H1 (cell line): ENCODE results near the gene SLC25A22. TPM values are rescaled to one million over a fixed set of nuclear protein-coding genes. Genes with fewer than 3 reads are reported as not detected.

Source experiments
- ASH2L ChIP-seq: fragments of 200-600, 300-600 bp; sonication (generic); IDR thresholded peaks from one replicate; pipeline ENCODE4 v1.7.1; 2017; ENCODE audit warnings: low read length
- BCL11A ChIP-seq, 2 experiments: IDR thresholded peaks; one replicate each; pipeline ENCODE4 v1.6.1; 2011; ENCODE audit warnings: low read depth in 2 of 2, low read length in 2 of 2, mild to moderate bottlenecking in 2 of 2
- CHD1 ChIP-seq: IDR thresholded peaks from 2 replicates; pipeline ENCODE4 v1.6.1; 2012; ENCODE audit warnings: low read depth, low read length, improper control_type of control experiment
- CHD2 ChIP-seq: IDR thresholded peaks from 2 replicates; pipeline ENCODE4 v1.6.1; 2012; ENCODE audit warnings: low read length, improper control_type of control experiment
- POLR2A ChIP-seq, 2 experiments: IDR thresholded peaks; 1 replicate in 1 of 2; 2 replicates in 1 of 2; pipeline ENCODE4 v1.6.1; 2011; ENCODE audit warnings: low read depth in 2 of 2, low read length in 2 of 2, mild to moderate bottlenecking in 2 of 2; ENCODE audit errors: control extremely low read depth in 1 of 2
- RBBP5 ChIP-seq: IDR thresholded peaks from 2 replicates; pipeline ENCODE4 v1.7.1; 2012; ENCODE audit warnings: low read depth, mild to moderate bottlenecking, inconsistent platforms, low read length, moderate library complexity, borderline replicate concordance
- SUZ12 ChIP-seq: fragments of 200-600 bp; sonication (generic); IDR thresholded peaks from 2 replicates; pipeline ENCODE4 v1.6.1; 2012; ENCODE audit warnings: mild to moderate bottlenecking, inconsistent platforms, low read length, moderate library complexity, mixed read lengths
- TAF1 ChIP-seq: IDR thresholded peaks from 2 replicates; pipeline ENCODE4 v1.6.1; 2011; ENCODE audit warnings: mild to moderate bottlenecking, low read depth, low read length
- TAF7 ChIP-seq: optimal IDR thresholded peaks from 2 replicates; pipeline ENCODE3; 2011; ENCODE audit warnings: low read depth, mild to moderate bottlenecking, inconsistent platforms, low read length, moderate library complexity, borderline replicate concordance
- ZNF274 ChIP-seq: IDR thresholded peaks from 2 replicates; pipeline ENCODE4 v1.7.0; 2012; ENCODE audit warnings: low read length, borderline replicate concordance; ENCODE audit errors: extremely low read depth
- polyA plus RNA-seq, 7 experiments: library from polyadenylated mRNA; depleted of rRNA in 3 of 7; stranded (reverse) in 5 of 7; unstranded in 2 of 7; fragments of >200 nt in 5 of 7; fragments of 200-250 nt in 2 of 7; gene quantifications; 1 replicate in 5 of 7; 2 replicates in 1 of 7; 4 replicates in 1 of 7; pipeline versions ENCODE4 v1.2.1 to v1.2.3, GENCODE V29; 2011 to 2013; ENCODE audit warnings: missing spikeins in 2 of 7, mixed read lengths in 2 of 7
- total RNA-seq: library from RNA; stranded (reverse); fragmentation: NEBNext Ultra II Directional; extraction: Animal tissue kit (Norgen Biotek cat#: 25700); gene quantifications from 2 replicates; pipeline ENCODE4 v1.2.1, GENCODE V29; 2021
- TF ChIP-seq, protein P1 (sequence below): fragments of 300-600 bp; sonication (generic); IDR thresholded peaks from 2 replicates; pipeline ENCODE4 v1.7.1; 2012; ENCODE audit warnings: low read length, moderate library complexity, mild to moderate bottlenecking, inconsistent platforms; ENCODE audit not compliant: insufficient replicate concordance

SLC25A22 gene
- total and polyA plus RNA-seq, 2 of the 8 experiments (the other 6 are each of a cell fraction or from before 2014, with no cell fraction given) = 31.5 to 48.0 TPM

- TF ChIP-seq, protein P1, sequence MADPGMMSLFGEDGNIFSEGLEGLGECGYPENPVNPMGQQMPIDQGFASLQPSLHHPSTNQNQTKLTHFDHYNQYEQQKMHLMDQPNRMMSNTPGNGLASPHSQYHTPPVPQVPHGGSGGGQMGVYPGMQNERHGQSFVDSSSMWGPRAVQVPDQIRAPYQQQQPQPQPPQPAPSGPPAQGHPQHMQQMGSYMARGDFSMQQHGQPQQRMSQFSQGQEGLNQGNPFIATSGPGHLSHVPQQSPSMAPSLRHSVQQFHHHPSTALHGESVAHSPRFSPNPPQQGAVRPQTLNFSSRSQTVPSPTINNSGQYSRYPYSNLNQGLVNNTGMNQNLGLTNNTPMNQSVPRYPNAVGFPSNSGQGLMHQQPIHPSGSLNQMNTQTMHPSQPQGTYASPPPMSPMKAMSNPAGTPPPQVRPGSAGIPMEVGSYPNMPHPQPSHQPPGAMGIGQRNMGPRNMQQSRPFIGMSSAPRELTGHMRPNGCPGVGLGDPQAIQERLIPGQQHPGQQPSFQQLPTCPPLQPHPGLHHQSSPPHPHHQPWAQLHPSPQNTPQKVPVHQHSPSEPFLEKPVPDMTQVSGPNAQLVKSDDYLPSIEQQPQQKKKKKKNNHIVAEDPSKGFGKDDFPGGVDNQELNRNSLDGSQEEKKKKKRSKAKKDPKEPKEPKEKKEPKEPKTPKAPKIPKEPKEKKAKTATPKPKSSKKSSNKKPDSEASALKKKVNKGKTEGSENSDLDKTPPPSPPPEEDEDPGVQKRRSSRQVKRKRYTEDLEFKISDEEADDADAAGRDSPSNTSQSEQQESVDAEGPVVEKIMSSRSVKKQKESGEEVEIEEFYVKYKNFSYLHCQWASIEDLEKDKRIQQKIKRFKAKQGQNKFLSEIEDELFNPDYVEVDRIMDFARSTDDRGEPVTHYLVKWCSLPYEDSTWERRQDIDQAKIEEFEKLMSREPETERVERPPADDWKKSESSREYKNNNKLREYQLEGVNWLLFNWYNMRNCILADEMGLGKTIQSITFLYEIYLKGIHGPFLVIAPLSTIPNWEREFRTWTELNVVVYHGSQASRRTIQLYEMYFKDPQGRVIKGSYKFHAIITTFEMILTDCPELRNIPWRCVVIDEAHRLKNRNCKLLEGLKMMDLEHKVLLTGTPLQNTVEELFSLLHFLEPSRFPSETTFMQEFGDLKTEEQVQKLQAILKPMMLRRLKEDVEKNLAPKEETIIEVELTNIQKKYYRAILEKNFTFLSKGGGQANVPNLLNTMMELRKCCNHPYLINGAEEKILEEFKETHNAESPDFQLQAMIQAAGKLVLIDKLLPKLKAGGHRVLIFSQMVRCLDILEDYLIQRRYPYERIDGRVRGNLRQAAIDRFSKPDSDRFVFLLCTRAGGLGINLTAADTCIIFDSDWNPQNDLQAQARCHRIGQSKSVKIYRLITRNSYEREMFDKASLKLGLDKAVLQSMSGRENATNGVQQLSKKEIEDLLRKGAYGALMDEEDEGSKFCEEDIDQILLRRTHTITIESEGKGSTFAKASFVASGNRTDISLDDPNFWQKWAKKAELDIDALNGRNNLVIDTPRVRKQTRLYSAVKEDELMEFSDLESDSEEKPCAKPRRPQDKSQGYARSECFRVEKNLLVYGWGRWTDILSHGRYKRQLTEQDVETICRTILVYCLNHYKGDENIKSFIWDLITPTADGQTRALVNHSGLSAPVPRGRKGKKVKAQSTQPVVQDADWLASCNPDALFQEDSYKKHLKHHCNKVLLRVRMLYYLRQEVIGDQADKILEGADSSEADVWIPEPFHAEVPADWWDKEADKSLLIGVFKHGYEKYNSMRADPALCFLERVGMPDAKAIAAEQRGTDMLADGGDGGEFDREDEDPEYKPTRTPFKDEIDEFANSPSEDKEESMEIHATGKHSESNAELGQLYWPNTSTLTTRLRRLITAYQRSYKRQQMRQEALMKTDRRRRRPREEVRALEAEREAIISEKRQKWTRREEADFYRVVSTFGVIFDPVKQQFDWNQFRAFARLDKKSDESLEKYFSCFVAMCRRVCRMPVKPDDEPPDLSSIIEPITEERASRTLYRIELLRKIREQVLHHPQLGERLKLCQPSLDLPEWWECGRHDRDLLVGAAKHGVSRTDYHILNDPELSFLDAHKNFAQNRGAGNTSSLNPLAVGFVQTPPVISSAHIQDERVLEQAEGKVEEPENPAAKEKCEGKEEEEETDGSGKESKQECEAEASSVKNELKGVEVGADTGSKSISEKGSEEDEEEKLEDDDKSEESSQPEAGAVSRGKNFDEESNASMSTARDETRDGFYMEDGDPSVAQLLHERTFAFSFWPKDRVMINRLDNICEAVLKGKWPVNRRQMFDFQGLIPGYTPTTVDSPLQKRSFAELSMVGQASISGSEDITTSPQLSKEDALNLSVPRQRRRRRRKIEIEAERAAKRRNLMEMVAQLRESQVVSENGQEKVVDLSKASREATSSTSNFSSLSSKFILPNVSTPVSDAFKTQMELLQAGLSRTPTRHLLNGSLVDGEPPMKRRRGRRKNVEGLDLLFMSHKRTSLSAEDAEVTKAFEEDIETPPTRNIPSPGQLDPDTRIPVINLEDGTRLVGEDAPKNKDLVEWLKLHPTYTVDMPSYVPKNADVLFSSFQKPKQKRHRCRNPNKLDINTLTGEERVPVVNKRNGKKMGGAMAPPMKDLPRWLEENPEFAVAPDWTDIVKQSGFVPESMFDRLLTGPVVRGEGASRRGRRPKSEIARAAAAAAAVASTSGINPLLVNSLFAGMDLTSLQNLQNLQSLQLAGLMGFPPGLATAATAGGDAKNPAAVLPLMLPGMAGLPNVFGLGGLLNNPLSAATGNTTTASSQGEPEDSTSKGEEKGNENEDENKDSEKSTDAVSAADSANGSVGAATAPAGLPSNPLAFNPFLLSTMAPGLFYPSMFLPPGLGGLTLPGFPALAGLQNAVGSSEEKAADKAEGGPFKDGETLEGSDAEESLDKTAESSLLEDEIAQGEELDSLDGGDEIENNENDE = no peak
- TF ChIP-seq ASH2L (no peak), POLR2A (IDR thresholded peaks at IDR 0.05; ENCODE audit: control extremely low read depth in 1 of 2, low read depth in 2 of 2, low read length in 2 of 2) (no peak), ZNF274 (no peak), TAF7 (no peak), TAF1 (no peak), CHD2 (no peak), CHD1 (no peak), BCL11A (IDR thresholded peaks at IDR 0.05; ENCODE audit: low read depth in 2 of 2, low read length in 2 of 2) (no peak), RBBP5 (no peak), SUZ12 (no peak)
Measured at GRCh38 chr11:803770-804598, 5.9 kb upstream of the SLC25A22 start (continued).
